NCI-H524 treated with DMSO at 0.1 percent for 48 hours (cell line): Measurements from ENCODE around the gene WASF3.

ENCODE experiments used
- DNase-seq: peaks from one replicate; lab custom pipeline; 2025; lab: John Stamatoyannopoulos, UW

The WASF3 gene

DNA sequence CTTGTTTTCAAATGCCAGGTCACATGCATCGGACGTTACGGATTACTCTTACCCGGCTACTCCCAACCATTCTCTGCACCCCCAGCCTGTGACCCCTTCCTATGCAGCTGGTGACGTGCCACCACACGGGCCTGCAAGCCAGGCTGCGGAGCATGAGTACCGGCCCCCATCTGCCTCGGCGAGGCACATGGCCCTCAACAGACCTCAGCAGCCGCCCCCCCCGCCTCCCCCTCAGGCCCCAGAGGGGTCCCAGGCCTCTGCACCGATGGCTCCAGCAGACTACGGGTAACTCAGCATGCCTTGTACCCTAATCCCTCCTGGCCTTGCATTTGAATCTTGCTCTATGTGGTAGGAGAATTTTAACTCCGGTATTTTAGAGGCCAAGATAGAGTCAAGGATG lies 123.6 kb downstream of the WASF3 start:
- DNase-seq, result no peak

GRCh38 chr13:26682606-26683005 lies 125.1 kb downstream of the WASF3 start:
- no peak for DNase-seq

GRCh38 chr13:26685606-26686005 lies 128.1 kb downstream of the WASF3 start:
- DNase-seq, result no peak

GRCh38 chr13:26686285-26686684 lies 128.8 kb downstream of the WASF3 start:
- DNase-seq, result no peak

- DNase-seq, result no peak
Observed at GRCh38 chr13:26688286-26688685, 130.8 kb downstream of the WASF3 start.

GRCh38 chr13:26688980-26689379 lies 131.5 kb downstream of the WASF3 start:
- no peak for DNase-seq

GRCh38 chr13:26693749-26694463 lies 136.4 kb downstream of the WASF3 start:
- DNase-seq, result no peak

DNA sequence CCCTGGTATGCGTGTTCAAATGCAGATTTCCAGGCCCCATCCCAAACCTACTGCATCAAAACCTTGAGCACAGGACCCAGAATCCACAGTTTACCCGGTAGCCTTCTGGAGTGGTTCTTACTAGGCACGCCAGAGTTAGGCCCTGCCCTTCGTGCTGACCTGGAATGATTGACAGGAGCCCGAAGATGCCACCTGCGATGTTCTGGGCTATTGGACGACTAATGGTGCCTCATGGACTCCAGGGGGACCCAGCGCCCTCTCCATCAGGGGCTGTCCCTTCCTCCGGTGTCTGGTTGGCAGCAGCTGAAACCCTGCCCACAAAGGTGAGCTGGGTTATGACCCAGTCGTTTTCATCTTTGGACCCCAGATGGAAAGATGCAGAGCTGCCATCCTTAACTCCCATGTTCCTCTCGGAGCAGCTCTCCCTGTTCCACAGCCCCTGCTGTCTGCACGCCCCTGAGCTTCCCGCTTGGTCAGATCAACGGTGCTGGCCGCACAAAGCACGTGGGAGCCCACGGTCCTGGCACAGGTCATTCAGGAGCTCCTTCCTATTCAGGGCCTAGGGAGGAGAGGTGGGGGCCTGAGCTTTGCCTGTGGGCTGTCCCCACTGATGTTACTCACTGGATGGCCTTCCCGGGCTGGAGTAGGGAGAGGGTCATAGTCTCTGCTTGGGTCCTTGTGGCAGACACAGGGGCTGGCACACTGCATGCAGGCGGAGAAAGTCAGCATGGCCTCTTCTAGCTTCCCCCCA lies 137.3 kb downstream of the WASF3 start:
- DNase-seq, result no peak

- DNase-seq, result no peak
Observed at GRCh38 chr13:26695360-26695705, 137.8 kb downstream of the WASF3 start.

GRCh38 chr13:26695891-26696311 lies 138.4 kb downstream of the WASF3 start:
- DNase-seq, result no peak

- DNase-seq, result no peak
Observed at GRCh38 chr13:26697069-26697955, 139.8 kb downstream of the WASF3 start.

- peak; percentile 56 for DNase-seq
Observed at GRCh38 chr13:26698392-26699196, 141.1 kb downstream of the WASF3 start.

- no peak for DNase-seq
Observed at GRCh38 chr13:26699197-26699490, 141.7 kb downstream of the WASF3 start.

DNA sequence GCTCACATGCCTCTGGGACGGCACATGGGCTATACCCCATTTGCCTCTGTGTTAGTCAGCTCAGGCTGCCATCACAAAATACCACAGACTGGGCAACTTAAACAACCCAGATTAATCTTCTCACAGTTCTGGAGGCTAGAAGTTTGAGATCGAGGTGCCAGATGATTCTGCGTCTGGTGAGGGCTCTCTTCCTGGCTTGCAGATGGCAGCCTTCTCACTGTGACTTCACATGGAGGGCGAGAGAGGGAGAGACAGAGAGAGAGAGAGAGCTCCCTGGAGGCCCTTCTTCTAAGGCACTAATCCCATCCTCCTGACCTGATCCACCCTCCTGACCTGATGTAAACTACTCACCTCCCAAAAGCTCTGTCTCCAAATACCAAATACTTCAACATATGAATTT lies 148.1 kb downstream of the WASF3 start:
- peak; percentile 43 for DNase-seq

DNA sequence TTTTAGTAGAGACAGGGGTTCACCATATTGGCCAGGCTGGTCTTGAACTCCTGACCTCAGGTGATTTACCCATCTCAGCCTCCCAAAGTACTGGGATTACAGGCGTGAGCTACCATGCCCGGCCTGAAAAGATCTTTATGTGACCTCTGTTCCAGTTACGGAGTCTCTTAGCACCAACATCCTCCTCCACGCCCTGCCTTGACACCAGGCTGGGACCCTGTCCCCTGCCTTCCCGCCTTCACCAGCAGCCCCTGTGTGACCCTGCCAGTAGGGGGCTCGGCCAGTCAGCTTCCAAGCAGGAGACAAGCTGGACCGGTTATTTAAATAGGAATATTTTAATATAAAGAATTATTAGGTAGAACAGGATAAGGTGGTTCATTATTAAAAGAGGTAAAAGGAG lies 148.9 kb downstream of the WASF3 start:
- DNase-seq, result no peak

- peak; percentile 68 for DNase-seq
Observed at GRCh38 chr13:26707122-26708006, 149.9 kb downstream of the WASF3 start.

GRCh38 chr13:26708007-26708297 lies 150.5 kb downstream of the WASF3 start:
- no peak for DNase-seq

DNA sequence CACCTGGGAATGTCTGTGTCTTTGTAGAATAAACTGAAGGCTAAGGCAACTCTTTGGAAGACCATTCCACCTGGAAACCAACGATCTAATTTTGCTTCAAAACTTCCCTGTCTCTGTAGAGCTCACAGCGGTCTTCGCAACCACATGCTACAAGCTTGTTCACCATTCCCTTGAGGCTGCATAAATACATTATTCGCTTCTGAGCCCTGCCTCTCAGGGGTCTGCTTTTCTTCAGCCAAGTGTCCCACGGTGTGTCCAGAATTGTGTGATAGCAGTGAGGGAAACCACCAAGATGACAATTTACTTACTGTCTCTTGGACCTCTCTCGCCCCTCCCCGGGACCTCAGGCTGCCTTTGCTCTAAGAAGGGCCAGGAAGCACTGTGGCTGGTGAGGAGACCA lies 152.0 kb downstream of the WASF3 start:
- no peak for DNase-seq

DNA sequence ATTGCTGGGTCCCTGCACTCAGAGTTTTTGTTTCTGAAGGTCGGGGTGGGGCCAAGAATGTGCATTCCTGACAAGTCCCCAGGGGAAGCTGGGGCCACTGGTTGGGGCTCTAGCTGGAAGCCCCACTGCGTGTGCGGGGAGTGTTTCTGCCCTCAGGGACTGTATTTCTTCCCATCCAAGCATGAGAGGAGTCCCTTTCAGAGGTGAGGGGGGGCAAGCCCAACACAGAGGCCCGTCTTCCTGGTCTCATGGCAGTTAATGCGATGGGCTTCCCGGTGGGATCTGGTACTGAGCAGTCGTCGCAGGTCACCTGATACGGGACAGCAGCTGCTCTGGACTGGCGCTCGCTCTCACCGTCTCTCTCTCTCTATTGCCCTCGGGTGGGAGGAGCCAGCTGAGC lies 152.7 kb downstream of the WASF3 start:
- peak; percentile 60 for DNase-seq

- no peak for DNase-seq
Observed at GRCh38 chr13:26711211-26711610, 153.7 kb downstream of the WASF3 start.

- DNase-seq, result no peak
Observed at GRCh38 chr13:26713341-26713740, 155.9 kb downstream of the WASF3 start.
